HCT116 (cell line): ENCODE results near the gene ANKS1A. TPM values are rescaled to one million over a fixed set of nuclear protein-coding genes. Genes with fewer than 3 reads are reported as not detected.

ENCODE experiments used
- ATAC-seq: fragments of 200-7000 bp; cut with Tn5 transposase; 2 replicates; pipeline ENCODE4 v1.9.1; 2020; ENCODE audit warnings: mild to moderate bottlenecking, moderate library complexity
- BruUV-seq: library from RNA; stranded (reverse); fragments of 400-500 nt; replicated peaks from 2 replicates; lab custom pipeline; 2021; lab: Mats Ljungman, UMichigan
- CTCF ChIA-PET: fragments of 300-600 bp; sonication (Branson Sonifier 250); formaldehyde crosslinking; loops from one replicate; lab custom pipeline; 2021; ENCODE audit warnings: antibody characterized with exemption; lab: Charles Lee
- POLR2A ChIA-PET: fragments of 300-600, 350-600 bp; sonication (Branson Sonifier 250); formaldehyde crosslinking; loops from one replicate; lab custom pipeline; 2021; ENCODE audit warnings: antibody characterized with exemption; lab: Charles Lee
- RAD21 ChIA-PET, 2 experiments: fragments of 300-600 bp; sonication (Branson Sonifier 250); formaldehyde crosslinking; loops; one replicate each; lab custom pipeline; 2023; ENCODE audit warnings: low total read pairs in 2 of 2; ENCODE audit not compliant: uncharacterized antibody in 2 of 2, unreplicated experiment in 2 of 2, low non-redundant PET in 1 of 2; lab: Charles Lee
- DNase-seq: peaks from one replicate; pipeline ENCODE4 v3.0.0-alpha.2; 2010; ENCODE audit warnings: low read depth, low spot score
- H2AFZ ChIP-seq: fragments of 200-600 bp; shearing (Covaris generic), sonication (generic); 2 replicates; pipeline ENCODE4 v1.6.1; 2017; ENCODE audit warnings: low read depth, mixed run types, mixed read lengths, antibody characterized with exemption, low read length; ENCODE audit not compliant: poor library complexity, severe bottlenecking
- H3K27ac ChIP-seq: 2 replicates; pipeline ENCODE4 v1.5.1; 2012; ENCODE audit warnings: low read depth, low read length
- H3K27me3 ChIP-seq: fragments of 200-600 bp; sonication (generic); 2 replicates; pipeline ENCODE4 v1.6.1; 2016; ENCODE audit warnings: mixed run types, low read length, mixed read lengths; ENCODE audit not compliant: insufficient read depth
- H3K36me3 ChIP-seq, 2 experiments: fragments of 200-500 bp in 1 of 2; fragments of 200-600 bp in 1 of 2; sonication (Bioruptor generic) in 1 of 2; sonication (generic) in 1 of 2; 2 replicates each; pipeline versions ENCODE4 v1.5.1 to v1.6.1; 2014 to 2016; ENCODE audit warnings: low read length in 2 of 2, inconsistent platforms in 1 of 2, mixed read lengths in 1 of 2, mixed run types in 1 of 2; ENCODE audit not compliant: insufficient read depth in 2 of 2, control insufficient read depth in 1 of 2
- H3K4me1 ChIP-seq, 2 experiments: fragments of 200-600 bp in 1 of 2; sonication (generic) in 1 of 2; 2 replicates each; pipeline versions ENCODE4 v1.5.1 to v1.6.1; 2012 to 2017; ENCODE audit warnings: low read length in 2 of 2, inconsistent platforms in 1 of 2, mild to moderate bottlenecking in 1 of 2, mixed read lengths in 1 of 2, mixed run types in 1 of 2, moderate library complexity in 1 of 2; ENCODE audit not compliant: insufficient read depth in 2 of 2, control insufficient read depth in 1 of 2
- H3K4me2 ChIP-seq: fragments of 200-600 bp; sonication (generic); 2 replicates; pipeline ENCODE4 v1.6.1; 2017; ENCODE audit warnings: mixed run types, low read length, mixed read lengths
- H3K4me3 ChIP-seq, 2 experiments: fragments of 200-600 bp in 1 of 2; sonication (generic) in 1 of 2; replicated peaks in 1 of 2; 2 replicates each; pipeline ENCODE4 v1.5.1; 2011 to 2016; ENCODE audit warnings: low read length in 2 of 2, control low read depth in 1 of 2, low read depth in 1 of 2, mild to moderate bottlenecking in 1 of 2, mixed read lengths in 1 of 2, mixed run types in 1 of 2
- H3K79me2 ChIP-seq: fragments of 200-600 bp; sonication (generic); 2 replicates; pipeline ENCODE4 v1.6.1; 2017; ENCODE audit warnings: mild to moderate bottlenecking, mixed run types, low read length, moderate library complexity, mixed read lengths; ENCODE audit not compliant: insufficient read depth
- H3K9ac ChIP-seq: fragments of 200-600 bp; sonication (generic); 2 replicates; pipeline ENCODE4 v1.6.1; 2016; ENCODE audit warnings: low read length, mixed read lengths
- H3K9me2 ChIP-seq: fragments of 200-600 bp; sonication (generic), shearing (Covaris generic); 2 replicates; pipeline ENCODE4 v1.6.1; 2017; ENCODE audit warnings: mixed run types, mild to moderate bottlenecking, moderate library complexity; ENCODE audit not compliant: insufficient read depth
- H3K9me3 ChIP-seq, 2 experiments: fragments of 200-500 bp in 1 of 2; fragments of 200-600 bp in 1 of 2; sonication (Bioruptor generic) in 1 of 2; sonication (generic) in 1 of 2; 2 replicates each; pipeline ENCODE4 v1.6.1; 2014 to 2017; ENCODE audit warnings: low read length in 2 of 2, mixed read lengths in 2 of 2, inconsistent platforms in 1 of 2, low read depth in 1 of 2, mild to moderate bottlenecking in 1 of 2, mixed run types in 1 of 2, moderate library complexity in 1 of 2; ENCODE audit not compliant: control insufficient read depth in 1 of 2, insufficient read depth in 1 of 2
- H4K20me1 ChIP-seq: fragments of 200-600 bp; sonication (generic), shearing (Covaris generic); 2 replicates; pipeline ENCODE4 v1.6.1; 2017; ENCODE audit warnings: mixed run types, mild to moderate bottlenecking, moderate library complexity; ENCODE audit not compliant: insufficient read depth
- CBX3 ChIP-seq: IDR thresholded peaks from 2 replicates; pipeline ENCODE4 v1.6.1; 2012; ENCODE audit warnings: low read depth
- CEBPB ChIP-seq: IDR thresholded peaks from 2 replicates; pipeline ENCODE4 v1.6.1; 2012; ENCODE audit warnings: low read depth
- ELF1 ChIP-seq: IDR thresholded peaks from 2 replicates; pipeline ENCODE4 v1.6.1; 2012; ENCODE audit warnings: low read depth, borderline replicate concordance
- EZH2 ChIP-seq: fragments of 200-600 bp; sonication (generic); IDR thresholded peaks from 2 replicates; pipeline ENCODE4 v1.6.1; 2017; ENCODE audit warnings: antibody characterized with exemption, mixed run types
- SRF ChIP-seq: IDR thresholded peaks from 2 replicates; pipeline ENCODE4 v1.6.1; 2012; ENCODE audit warnings: low read depth
- ZNF274 ChIP-seq: fragments of 200-500 bp; sonication (Bioruptor generic); IDR thresholded peaks from 2 replicates; pipeline ENCODE4 v1.6.1; 2014; ENCODE audit warnings: mild to moderate bottlenecking, low read depth, low read length, inconsistent platforms
- intact Hi-C: fragments of 100-400 bp; cut with micrococcal nuclease; formaldehyde crosslinking; loops from 2 replicates; pipeline ENCODE4 v1.10.0; 2022
- total RNA-seq: library from RNA; stranded (reverse); gene quantifications from one replicate; pipeline ENCODE4 v1.2.1, GENCODE V29; 2021; ENCODE audit not compliant: unreplicated experiment
- TF ChIP-seq, protein P1 (sequence below): IDR thresholded peaks from 2 replicates; pipeline ENCODE4 v1.6.1; 2012
- TF ChIP-seq, protein P2 (sequence below): IDR thresholded peaks from 2 replicates; pipeline ENCODE4 v1.6.1; 2012
- TF ChIP-seq, protein P3 (sequence below), 3 experiments: fragments of 200-600 bp in 1 of 3; sonication (generic) in 1 of 3; IDR thresholded peaks in 2 of 3; conservative IDR thresholded peaks in 1 of 3; 2 replicates each; pipeline ENCODE4 v1.5.1; 2012 to 2017; ENCODE audit warnings: low read depth in 2 of 3, low read length in 2 of 3, antibody characterized with exemption in 1 of 3, borderline replicate concordance in 1 of 3, control low read depth in 1 of 3, mild to moderate bottlenecking in 1 of 3, mixed read lengths in 1 of 3, mixed run types in 1 of 3, moderate library complexity in 1 of 3; ENCODE audit not compliant: insufficient read depth in 1 of 3

Gene ANKS1A
- total RNA-seq, 1 experiment from 2014 or later = 20.6 TPM

DNA sequence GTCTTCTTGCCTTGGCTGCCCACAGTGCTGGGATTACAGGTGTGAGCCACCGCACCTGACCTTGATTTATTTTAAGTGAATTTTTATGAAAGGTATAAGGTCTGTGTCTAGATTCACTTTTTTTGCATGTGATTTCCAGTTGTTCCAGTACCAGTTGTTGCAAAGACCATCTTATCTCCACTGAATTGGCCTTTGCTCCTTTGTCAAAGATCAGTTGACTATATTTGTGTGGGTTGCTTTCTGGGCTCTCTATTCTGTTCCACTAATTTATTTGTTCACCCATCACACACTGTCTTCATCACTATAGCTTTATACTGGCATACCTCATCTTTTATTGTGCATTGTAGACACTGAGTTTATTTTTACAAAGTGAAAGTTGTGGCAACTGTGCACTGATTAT, 56.3 kb downstream of the ANKS1A start:
- no peak overlapping the region for H3K9ac ChIP-seq
- H2AFZ ChIP-seq = no peak overlapping the region
- DNase-seq = no peak
- H3K79me2 ChIP-seq = peaks cover 28% of the 10 kb centered on the region
- no peak overlapping the region for H3K27ac ChIP-seq
- ChIA-PET CTCF (no interaction called here), RAD21 (no interaction called here), POLR2A (no interaction called here)
- H3K27me3 ChIP-seq = no peaks in the 10 kb centered on the region
- TF ChIP-seq, protein P1, sequence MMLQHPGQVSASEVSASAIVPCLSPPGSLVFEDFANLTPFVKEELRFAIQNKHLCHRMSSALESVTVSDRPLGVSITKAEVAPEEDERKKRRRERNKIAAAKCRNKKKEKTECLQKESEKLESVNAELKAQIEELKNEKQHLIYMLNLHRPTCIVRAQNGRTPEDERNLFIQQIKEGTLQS = no peak
- TF ChIP-seq, protein P2, sequence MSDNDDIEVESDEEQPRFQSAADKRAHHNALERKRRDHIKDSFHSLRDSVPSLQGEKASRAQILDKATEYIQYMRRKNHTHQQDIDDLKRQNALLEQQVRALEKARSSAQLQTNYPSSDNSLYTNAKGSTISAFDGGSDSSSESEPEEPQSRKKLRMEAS = no peak
- no peak for TF ChIP-seq EZH2
- no peak for TF ChIP-seq SRF
- TF ChIP-seq, protein P3, sequence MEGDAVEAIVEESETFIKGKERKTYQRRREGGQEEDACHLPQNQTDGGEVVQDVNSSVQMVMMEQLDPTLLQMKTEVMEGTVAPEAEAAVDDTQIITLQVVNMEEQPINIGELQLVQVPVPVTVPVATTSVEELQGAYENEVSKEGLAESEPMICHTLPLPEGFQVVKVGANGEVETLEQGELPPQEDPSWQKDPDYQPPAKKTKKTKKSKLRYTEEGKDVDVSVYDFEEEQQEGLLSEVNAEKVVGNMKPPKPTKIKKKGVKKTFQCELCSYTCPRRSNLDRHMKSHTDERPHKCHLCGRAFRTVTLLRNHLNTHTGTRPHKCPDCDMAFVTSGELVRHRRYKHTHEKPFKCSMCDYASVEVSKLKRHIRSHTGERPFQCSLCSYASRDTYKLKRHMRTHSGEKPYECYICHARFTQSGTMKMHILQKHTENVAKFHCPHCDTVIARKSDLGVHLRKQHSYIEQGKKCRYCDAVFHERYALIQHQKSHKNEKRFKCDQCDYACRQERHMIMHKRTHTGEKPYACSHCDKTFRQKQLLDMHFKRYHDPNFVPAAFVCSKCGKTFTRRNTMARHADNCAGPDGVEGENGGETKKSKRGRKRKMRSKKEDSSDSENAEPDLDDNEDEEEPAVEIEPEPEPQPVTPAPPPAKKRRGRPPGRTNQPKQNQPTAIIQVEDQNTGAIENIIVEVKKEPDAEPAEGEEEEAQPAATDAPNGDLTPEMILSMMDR (IDR thresholded peaks at IDR 0.05 in 2 of 3, conservative IDR thresholded peaks at IDR 0.05 in 1 of 3; ENCODE audit: borderline replicate concordance in 1 of 3, insufficient read depth in 1 of 3, low read depth in 2 of 3, low read length in 2 of 3) = no peak
- no peak for TF ChIP-seq CEBPB
- TF ChIP-seq CBX3 = no peak
- no peak for TF ChIP-seq ELF1
- no peak for TF ChIP-seq ZNF274
- intact Hi-C loops = no loop called here
- no peaks in the 10 kb centered on the region for H3K9me3 ChIP-seq
- no peaks in the 10 kb centered on the region for H3K36me3 ChIP-seq
- no TSS peak for BruUV-seq
- ATAC-seq = no peak
- H3K9me2 ChIP-seq = no peaks in the 10 kb centered on the region
- H3K4me2 ChIP-seq = no peak overlapping the region
- no peaks in the 10 kb centered on the region for H3K4me1 ChIP-seq
- H3K4me3 ChIP-seq = no peak overlapping the region
- H4K20me1 ChIP-seq = no peaks in the 10 kb centered on the region
